COLO829 (cell line): Measurements from ENCODE around the gene CROCC.
"Not testable (repeated sequence)": the region's sequence is repeated elsewhere in the genome, so short reads cannot be mapped to it uniquely, and the experiment has no call there.

Source experiments
- DNase-seq: peaks from one replicate; pipeline ENCODE4 v3.0.0; 2012; ENCODE audit warnings: low spot score

CROCC gene

GRCh38 chr1:16897653-16898052, 24.1 kb upstream of the CROCC start:
- not testable (repeated sequence) for DNase-seq

GRCh38 chr1:16898298-16898697, 23.4 kb upstream of the CROCC start:
- not testable (repeated sequence) for DNase-seq

DNA sequence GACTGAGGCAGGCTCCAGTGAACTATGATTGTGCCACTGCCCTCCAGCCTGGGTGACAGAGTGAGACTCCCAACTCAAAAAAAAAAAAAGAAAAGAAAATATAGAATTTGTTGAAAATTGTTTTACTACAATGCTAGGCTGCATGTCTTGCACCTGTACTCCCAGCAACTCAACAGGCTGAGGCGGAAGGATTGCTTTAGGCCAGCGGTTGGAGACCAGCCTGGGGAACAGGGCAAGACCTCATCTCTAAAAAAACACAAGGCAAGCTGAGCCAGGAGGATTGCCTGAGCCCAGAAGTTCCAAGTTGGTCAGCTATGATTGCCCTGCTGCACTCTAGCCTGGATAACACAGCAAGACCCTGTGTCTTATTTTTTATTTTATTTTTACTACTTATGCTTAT, 22.7 kb upstream of the CROCC start:
- DNase-seq: not testable (repeated sequence)

DNA sequence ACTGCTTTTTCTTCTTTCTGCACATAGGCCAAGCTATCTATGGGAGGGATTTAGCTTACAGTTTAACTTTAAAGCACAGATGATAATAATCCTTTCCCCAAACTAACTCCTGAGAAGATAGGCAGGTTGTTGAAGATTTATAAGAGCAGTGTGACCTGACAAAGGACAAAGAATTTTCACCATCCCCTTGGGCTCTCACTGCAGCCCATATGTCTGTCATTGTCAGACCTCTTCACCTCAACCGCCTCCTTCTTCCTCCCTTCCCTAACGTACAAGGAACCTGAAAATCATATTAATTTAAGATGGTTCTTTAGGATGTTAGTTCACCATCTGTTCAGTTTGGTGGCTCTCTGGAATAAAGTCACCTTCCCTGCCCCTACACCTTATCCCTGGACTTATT, 21.0 kb upstream of the CROCC start:
- no peak for DNase-seq

GRCh38 chr1:16901371-16901770, 20.4 kb upstream of the CROCC start:
- DNase-seq: not testable (repeated sequence)

DNA sequence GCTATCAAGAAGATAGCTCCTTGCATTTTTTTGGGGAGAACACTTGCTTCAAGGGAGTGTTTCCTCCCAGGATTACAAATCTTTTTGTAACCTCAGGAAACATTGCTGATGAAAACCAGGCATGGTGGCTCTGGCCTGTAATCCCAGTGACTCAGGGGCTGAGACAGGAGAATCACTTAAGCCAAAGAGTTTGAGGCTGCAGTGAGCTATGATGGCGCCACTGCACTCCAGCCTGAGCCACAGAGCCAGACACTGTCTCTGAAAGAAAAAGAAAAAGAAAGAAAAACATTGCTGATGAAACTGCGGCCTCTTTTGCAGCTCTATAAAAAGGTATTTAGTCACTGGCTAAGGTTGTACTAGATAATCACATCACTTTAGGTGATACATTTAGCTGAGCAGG, 18.7 kb upstream of the CROCC start:
- no peak for DNase-seq

GRCh38 chr1:16903458-16903796, 18.3 kb upstream of the CROCC start:
- no peak for DNase-seq

- DNase-seq: peak; percentile 91
These were observed 17.1 kb upstream of the CROCC start for GRCh38 chr1:16904560-16905109.

- DNase-seq: peak; percentile 81
These were observed 16.4 kb upstream of the CROCC start for GRCh38 chr1:16905110-16905867.

DNA sequence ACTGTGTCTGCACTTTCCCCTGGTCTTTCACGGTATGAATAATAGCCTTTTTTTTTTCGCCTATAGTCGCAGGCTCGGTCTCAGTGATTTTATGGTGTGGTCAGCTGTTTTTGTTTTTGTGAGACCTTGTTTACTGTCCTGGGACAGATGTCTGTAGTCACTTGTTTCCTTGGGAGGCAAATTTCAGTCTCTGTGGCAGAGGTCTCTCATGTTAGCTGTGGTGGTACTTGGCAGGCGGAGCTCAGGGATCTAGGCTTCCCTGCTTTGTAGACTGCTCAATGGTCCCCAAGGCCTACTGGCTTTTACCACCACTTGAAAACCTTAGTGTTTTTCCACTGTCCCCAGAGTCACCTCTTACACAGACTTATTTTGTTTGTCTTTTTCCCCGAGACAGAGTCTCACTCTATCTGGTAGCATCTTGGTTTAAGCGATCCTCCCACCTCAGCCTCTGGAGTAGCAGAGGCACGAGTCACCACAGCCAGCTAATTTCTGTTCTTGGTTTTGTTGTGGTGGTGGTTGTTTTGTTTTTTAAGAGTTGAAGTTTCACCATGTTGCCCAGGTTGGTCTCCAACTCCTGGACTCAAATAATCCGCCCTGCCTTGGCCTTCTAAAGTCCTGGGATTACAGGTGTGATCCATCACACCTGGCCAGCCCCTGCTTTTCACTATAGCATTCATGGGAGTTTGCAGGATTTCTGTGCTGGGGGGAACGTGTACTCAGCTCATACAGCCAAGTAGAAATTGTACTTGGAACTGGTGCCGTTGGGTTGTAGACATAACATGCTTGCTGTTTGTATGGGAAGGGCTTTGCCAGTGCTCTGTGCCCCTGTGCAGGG, 15.6 kb upstream of the CROCC start:
- no peak for DNase-seq

GRCh38 chr1:16906873-16907272, 14.9 kb upstream of the CROCC start:
- no peak for DNase-seq

DNA sequence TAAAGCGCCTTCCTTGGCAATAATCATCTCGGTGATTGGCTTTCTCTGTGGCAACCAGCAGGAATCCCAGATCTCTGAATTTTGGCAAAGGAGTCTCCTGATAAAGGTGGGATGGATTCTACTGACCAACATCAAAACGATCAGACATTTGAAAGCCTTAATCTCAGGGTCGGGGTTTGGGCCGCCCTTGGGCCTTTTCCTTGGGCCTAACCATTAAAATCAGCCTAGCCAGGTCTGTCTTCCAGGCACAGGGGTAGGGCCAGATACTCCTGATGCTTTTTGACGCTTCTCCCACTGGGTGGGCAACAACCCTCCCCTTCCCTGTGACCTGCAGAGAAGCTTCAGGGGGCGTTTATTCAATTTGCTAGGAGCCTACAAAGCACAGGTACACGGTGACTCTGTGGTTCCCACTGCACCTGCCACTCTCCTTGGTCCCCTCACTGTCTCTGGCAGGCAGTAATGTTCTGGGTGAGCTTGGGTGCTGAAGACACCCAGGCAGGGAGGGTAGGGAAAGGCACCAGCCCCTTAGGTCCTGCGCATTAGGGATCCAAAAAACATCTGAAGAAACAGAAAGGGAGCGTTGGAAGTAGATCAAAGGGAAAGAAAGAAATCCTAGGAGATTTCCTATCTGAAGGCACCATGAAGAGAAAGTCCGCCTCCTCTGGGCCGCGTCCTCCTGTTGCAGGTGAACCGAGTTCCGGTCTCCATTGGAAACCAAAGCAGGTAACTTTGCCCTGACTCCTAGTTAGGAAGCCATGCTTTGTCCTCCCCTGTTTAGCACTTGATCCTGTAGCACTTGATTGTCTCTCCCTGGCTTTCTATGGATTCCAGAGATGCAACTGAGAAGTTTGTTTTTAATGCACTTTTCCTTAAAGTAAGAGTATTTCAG, 13.6 kb upstream of the CROCC start:
- DNase-seq: no peak

DNA sequence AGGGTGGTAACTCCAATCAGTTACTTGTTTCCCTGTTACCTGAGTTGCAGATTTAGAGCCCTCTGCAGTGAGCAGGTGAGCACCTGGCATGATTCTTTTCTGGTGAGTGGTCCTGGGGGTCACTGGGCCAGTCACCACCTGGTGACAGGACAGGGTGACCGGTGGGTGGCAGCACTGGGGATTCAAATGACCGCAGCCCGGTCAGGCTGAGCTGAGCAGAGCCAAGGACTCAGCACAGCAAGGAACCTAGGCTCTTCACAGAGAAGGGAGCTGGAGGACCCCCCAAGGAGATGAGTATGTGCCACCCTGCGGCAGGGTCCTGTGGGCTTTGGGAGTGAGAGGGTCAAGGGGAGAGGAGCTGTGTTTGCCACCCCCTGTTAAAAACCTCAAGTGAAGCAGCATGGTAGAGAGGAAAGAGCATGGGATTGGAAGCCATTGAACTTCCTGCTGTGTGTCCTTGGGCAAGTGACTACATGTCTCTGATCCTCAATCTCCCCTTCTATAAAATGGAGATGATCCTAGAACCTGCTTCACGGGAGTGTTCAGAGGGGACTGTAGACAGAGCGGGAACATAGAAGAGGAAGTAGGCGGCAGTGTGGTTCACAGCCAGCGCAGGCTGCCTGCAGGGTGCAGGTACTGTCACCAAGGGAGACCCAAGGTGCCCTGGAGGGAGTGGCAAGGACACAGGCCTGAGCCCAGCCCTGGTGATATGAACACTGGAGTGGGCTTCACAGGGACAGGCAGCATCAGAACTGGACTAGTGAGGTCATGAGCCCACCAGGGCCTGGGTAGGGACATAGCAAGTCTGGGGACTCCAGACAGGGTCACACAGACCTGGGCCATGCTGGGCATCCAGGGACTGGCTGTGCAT, 9.6 kb upstream of the CROCC start:
- not testable (repeated sequence) for DNase-seq

DNA sequence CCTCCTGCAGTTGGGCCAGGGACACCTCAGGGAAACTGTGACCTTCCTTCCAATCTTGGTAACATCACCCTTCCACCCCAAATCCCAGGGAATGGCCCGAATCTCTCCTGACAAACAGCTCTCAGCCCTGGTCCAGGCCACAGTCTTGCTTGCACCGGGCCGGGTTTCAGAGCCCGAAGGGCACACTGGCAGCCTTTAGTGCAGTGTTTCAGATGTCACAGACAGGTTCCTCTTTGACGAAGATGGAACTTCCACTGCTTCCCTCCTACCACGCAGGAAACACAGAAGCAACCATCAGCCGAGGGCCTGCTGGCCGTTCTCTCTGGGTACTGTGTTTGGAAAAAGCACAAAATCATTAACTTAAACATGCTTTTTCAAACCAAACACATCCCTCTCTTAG, 9.0 kb upstream of the CROCC start:
- not testable (repeated sequence) for DNase-seq

DNA sequence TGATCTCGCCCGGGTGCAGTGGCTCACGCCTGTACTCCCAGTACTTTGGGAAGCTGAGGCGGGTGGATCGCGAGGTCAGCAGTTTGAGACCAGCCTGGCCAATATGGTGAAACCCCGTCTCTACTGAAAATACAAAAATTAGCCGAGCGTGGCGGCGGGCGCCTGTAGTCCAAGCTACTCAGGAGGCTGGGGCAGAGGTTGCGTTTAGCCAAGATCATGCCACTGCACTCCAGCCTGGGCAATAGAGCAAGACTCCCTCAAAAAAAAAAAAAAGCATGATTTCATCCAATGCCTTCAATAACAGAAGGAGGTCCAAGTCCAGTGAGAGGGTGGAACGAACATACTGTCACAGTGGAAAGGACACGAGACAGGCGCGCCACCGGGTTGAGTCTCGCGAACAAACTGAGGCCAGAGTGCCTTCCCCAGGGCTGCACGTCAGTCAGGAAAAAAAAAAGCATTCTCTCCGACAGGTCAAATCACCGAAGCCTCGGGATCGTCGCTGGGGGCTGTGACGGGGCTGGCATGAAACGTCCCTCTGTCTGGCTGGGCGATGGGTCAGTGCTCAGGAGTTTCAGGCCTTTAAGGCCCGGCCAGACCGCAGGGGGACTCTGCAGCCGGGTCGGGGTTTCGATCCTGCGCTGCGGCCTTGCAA, 8.4 kb upstream of the CROCC start:
- DNase-seq: no peak

GRCh38 chr1:16913833-16914662, 7.7 kb upstream of the CROCC start:
- DNase-seq: peak; percentile 98

- DNase-seq: peak; percentile 6
These were observed 6.7 kb upstream of the CROCC start for GRCh38 chr1:16914928-16915626.

DNA sequence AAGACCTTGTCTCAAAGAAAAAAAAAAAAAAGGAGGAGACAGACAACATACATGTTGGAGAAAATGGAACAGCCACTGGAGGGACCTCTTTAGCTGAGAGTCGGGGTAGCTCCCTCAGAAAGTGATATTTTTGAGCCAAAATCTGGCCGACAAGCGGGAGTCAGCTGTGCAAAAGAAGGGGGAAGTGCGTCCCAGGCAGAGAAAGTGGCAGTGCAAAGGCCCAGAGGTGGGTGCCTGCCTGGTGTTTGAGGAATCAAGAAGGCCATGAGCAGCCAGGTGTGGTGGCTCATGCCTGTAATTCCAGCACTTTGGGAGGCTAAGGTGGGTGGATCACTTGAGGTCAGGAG, 6.1 kb upstream of the CROCC start:
- DNase-seq: peak; percentile 6
